ENCODE results near the gene CAMK1D.

GRCh38 chr10:12324530-12324929 lies 24.8 kb upstream of the CAMK1D start:
- TF ChIP-seq CTCF (IDR thresholded peaks at IDR 0.05) (no peak), RXRA (IDR thresholded peaks at IDR 0.05; ENCODE audit: borderline replicate concordance, low read depth) (no peak), EP300 (IDR thresholded peaks at IDR 0.05; ENCODE audit: borderline replicate concordance in 1 of 2, low read depth in 1 of 2, low read length in 1 of 2) (no peak)

Measured in SK-N-SH (cell line).